Measurements from ENCODE around the gene COL15A1. TPM values are rescaled to one million over a fixed set of nuclear protein-coding genes. Genes with fewer than 3 reads are reported as not detected.
"Not testable (repeated sequence)": the region's sequence is repeated elsewhere in the genome, so short reads cannot be mapped to it uniquely, and the experiment has no call there.

The COL15A1 gene
- total RNA-seq, 1 experiment from 2014 or later, result 0.10 TPM

- in situ Hi-C loops (cut with HindIII; ENCODE audit: low pct_unique_long_range_greater_than_20kb, low sequenced_read_pairs), result no loop called here
Measured at GRCh38 chr9:98900244-98900643, 43.5 kb upstream of the COL15A1 start.

DNA sequence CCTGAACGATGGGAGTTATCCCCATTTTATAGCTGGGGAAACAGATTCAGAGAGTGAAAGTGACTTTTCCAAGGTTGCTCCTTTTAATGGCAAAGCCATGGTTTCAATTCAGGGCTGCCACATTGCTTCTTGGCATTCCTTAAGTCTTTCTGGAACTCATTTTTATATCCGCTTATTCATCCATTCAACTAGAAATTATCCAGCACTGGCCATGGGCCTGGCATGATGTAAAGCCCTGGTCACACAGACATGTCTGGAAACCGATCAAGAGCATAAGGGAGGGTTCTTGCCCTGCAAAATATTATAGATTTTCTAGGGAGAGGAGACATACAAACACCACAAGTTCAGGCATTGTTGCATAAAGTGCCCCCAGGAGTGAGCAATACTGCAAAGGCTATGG, 43.0 kb upstream of the COL15A1 start:
- H3K36me3 ChIP-seq (ENCODE audit: control insufficient read depth, insufficient read depth, low read length), result no peaks in the 10 kb centered on the region; the same call in 1 of the 2 replicates
- peaks cover 2% of the 10 kb centered on the region; the same call in 1 of the 2 replicates for H3K27me3 ChIP-seq (ENCODE audit: control insufficient read depth, insufficient read depth, low read length)
- DNase-seq (ENCODE audit: low read depth, low spot score), result no peak
- POLR2A ChIA-PET, result no interaction called here
- in situ Hi-C loops (cut with HindIII; ENCODE audit: low pct_unique_long_range_greater_than_20kb, low sequenced_read_pairs), result no loop called here
- TF ChIP-seq SIN3A (IDR thresholded peaks at IDR 0.05; ENCODE audit: borderline replicate concordance, insufficient read depth, low read depth, low read length) (no peak), POLR2AphosphoS5 (IDR thresholded peaks at IDR 0.05; ENCODE audit: low read depth, low read length) (no peak), TCF7L2 (IDR thresholded peaks at IDR 0.05; ENCODE audit: low read depth, low read length) (no peak)
- TF ChIP-seq, protein P1, sequence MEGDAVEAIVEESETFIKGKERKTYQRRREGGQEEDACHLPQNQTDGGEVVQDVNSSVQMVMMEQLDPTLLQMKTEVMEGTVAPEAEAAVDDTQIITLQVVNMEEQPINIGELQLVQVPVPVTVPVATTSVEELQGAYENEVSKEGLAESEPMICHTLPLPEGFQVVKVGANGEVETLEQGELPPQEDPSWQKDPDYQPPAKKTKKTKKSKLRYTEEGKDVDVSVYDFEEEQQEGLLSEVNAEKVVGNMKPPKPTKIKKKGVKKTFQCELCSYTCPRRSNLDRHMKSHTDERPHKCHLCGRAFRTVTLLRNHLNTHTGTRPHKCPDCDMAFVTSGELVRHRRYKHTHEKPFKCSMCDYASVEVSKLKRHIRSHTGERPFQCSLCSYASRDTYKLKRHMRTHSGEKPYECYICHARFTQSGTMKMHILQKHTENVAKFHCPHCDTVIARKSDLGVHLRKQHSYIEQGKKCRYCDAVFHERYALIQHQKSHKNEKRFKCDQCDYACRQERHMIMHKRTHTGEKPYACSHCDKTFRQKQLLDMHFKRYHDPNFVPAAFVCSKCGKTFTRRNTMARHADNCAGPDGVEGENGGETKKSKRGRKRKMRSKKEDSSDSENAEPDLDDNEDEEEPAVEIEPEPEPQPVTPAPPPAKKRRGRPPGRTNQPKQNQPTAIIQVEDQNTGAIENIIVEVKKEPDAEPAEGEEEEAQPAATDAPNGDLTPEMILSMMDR (IDR thresholded peaks at IDR 0.05), result no peak
- TF ChIP-seq, protein P2, sequence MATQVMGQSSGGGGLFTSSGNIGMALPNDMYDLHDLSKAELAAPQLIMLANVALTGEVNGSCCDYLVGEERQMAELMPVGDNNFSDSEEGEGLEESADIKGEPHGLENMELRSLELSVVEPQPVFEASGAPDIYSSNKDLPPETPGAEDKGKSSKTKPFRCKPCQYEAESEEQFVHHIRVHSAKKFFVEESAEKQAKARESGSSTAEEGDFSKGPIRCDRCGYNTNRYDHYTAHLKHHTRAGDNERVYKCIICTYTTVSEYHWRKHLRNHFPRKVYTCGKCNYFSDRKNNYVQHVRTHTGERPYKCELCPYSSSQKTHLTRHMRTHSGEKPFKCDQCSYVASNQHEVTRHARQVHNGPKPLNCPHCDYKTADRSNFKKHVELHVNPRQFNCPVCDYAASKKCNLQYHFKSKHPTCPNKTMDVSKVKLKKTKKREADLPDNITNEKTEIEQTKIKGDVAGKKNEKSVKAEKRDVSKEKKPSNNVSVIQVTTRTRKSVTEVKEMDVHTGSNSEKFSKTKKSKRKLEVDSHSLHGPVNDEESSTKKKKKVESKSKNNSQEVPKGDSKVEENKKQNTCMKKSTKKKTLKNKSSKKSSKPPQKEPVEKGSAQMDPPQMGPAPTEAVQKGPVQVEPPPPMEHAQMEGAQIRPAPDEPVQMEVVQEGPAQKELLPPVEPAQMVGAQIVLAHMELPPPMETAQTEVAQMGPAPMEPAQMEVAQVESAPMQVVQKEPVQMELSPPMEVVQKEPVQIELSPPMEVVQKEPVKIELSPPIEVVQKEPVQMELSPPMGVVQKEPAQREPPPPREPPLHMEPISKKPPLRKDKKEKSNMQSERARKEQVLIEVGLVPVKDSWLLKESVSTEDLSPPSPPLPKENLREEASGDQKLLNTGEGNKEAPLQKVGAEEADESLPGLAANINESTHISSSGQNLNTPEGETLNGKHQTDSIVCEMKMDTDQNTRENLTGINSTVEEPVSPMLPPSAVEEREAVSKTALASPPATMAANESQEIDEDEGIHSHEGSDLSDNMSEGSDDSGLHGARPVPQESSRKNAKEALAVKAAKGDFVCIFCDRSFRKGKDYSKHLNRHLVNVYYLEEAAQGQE (IDR thresholded peaks at IDR 0.05; ENCODE audit: insufficient read depth in 1 of 2, low read depth in 2 of 2, low read length in 1 of 2), result no peak
- no peak for ATAC-seq
- no peaks in the 10 kb centered on the region for H3K4me1 ChIP-seq (ENCODE audit: control insufficient read depth, insufficient read depth, low read length)
- H3K9me3 ChIP-seq (ENCODE audit: control insufficient read depth, insufficient read depth, low read depth, low read length), result no peaks in the 10 kb centered on the region
- intact Hi-C loops (cut with micrococcal nuclease; ENCODE audit: unreplicated experiment), result no loop called here
- BruUV-seq (replicated peaks), result no TSS peak
- no peak overlapping the region for H3K4me3 ChIP-seq (ENCODE audit: low read depth in 2 of 2, low read length in 2 of 2)
- H3K27ac ChIP-seq (ENCODE audit: low read length), result no peak overlapping the region
- CTCF ChIA-PET, result no interaction called here

More at GRCh38 chr9:98900244-98900643, 43.5 kb upstream of the COL15A1 start:
- peaks cover 2% of the 10 kb centered on the region; the same call in 1 of the 2 replicates for H3K27me3 ChIP-seq (ENCODE audit: control insufficient read depth, insufficient read depth, low read length)
- no peaks in the 10 kb centered on the region for H3K4me1 ChIP-seq (ENCODE audit: control insufficient read depth, insufficient read depth, low read length)
- CTCF ChIA-PET, result no interaction called here
- POLR2A ChIA-PET, result no interaction called here
- ATAC-seq, result no peak
- TF ChIP-seq SIN3A (IDR thresholded peaks at IDR 0.05; ENCODE audit: borderline replicate concordance, insufficient read depth, low read depth, low read length), result no peak
- TF ChIP-seq TCF7L2 (IDR thresholded peaks at IDR 0.05; ENCODE audit: low read depth, low read length), result no peak
- no peak overlapping the region for H3K4me3 ChIP-seq (ENCODE audit: low read depth in 2 of 2, low read length in 2 of 2)
- H3K36me3 ChIP-seq (ENCODE audit: control insufficient read depth, insufficient read depth, low read length), result no peaks in the 10 kb centered on the region; the same call in 1 of the 2 replicates
- BruUV-seq (replicated peaks), result no TSS peak
- H3K27ac ChIP-seq (ENCODE audit: low read length), result no peak overlapping the region
- intact Hi-C loops (cut with micrococcal nuclease; ENCODE audit: unreplicated experiment), result no loop called here
- DNase-seq (ENCODE audit: low read depth, low spot score), result no peak
- H3K9me3 ChIP-seq (ENCODE audit: control insufficient read depth, insufficient read depth, low read depth, low read length), result no peaks in the 10 kb centered on the region

GRCh38 chr9:98901843-98902242, 41.9 kb upstream of the COL15A1 start:
- H3K9me3 ChIP-seq (ENCODE audit: control insufficient read depth, insufficient read depth, low read depth, low read length); H3K4me3 ChIP-seq (ENCODE audit: low read depth in 2 of 2, low read length in 2 of 2); H3K27me3 ChIP-seq (ENCODE audit: control insufficient read depth, insufficient read depth, low read length); ATAC-seq; BruUV-seq (replicated peaks); CTCF ChIA-PET; H3K36me3 ChIP-seq (ENCODE audit: control insufficient read depth, insufficient read depth, low read length); in situ Hi-C loops (cut with HindIII; ENCODE audit: low pct_unique_long_range_greater_than_20kb, low sequenced_read_pairs); H3K4me1 ChIP-seq (ENCODE audit: control insufficient read depth, insufficient read depth, low read length); POLR2A ChIA-PET; DNase-seq (ENCODE audit: low read depth, low spot score); intact Hi-C loops (cut with micrococcal nuclease; ENCODE audit: unreplicated experiment); H3K27ac ChIP-seq (ENCODE audit: low read length): not testable (repeated sequence)

Data from Panc1 (cell line).